ENCODE results near the gene APOB. TPM values are rescaled to one million over a fixed set of nuclear protein-coding genes. Genes with fewer than 3 reads are reported as not detected.

The APOB gene
- total RNA-seq, 4 donors from 2014 or later = 14.0 to 2,659 (median 1,284) TPM

DNA sequence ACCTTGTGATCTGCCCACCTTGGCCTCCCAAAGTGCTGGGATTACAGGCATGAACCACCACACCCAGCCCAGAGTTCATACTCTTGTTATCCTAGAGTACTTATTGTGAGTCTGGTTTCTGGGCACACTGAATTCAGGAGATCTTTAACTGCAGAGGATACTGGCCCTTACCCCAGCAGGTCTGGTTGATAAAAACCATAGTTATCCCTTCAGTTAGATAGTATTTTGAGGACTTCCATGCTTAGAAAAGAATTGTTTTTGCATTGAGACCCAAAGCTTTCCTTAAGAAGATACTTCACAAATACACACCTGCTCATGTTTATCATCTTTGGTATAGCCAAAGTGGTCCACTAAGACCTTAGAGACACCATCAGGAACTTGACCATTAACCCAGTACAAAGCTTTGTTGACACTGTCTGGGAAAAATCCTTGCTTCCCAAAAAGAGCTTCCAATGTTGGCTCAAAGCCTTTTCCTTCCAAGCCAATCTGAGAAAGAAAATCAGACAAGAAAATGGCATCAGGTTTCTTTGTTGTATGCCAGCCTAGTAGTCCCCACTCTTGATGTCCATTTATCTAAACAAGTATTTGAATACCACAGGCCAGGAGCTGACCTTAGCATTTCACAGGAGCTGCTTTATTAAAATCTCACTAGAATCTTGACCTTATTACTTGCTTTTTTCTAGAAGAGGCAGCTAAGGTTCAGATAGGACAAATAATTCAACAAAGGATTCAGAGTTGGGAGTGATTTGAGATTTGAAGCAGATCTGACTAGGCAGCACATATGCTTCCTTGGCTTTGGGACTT lies 17.2 kb downstream of the APOB start:
- Histone ChIP-seq H3K27ac (no peak overlapping the region), H3K36me3 (peaks cover 0 to 29% (median 0%) of the 10 kb centered on the region in 3 donors), H3K4me3 (no peak overlapping the region), H3K9me3 (no peaks in the 10 kb centered on the region), H3K27me3 (no peaks in the 10 kb centered on the region), H3K4me1 (no peaks in the 10 kb centered on the region)
- no peak for DNase-seq
- TF ChIP-seq CTCF (IDR thresholded peaks at IDR 0.05) (no peak), POLR2A (IDR thresholded peaks at IDR 0.05) (no peak)

GRCh38 chr2:21025690-21026478 lies 18.0 kb downstream of the APOB start:
- no peak for TF ChIP-seq CTCF (IDR thresholded peaks at IDR 0.05)
- TF ChIP-seq POLR2A (IDR thresholded peaks at IDR 0.05) = no peak
- Histone ChIP-seq H3K27ac (no peak overlapping the region), H3K4me1 (no peaks in the 10 kb centered on the region), H3K4me3 (no peak overlapping the region), H3K36me3 (peaks cover 0 to 34% (median 0%) of the 10 kb centered on the region in 3 donors), H3K27me3 (no peaks in the 10 kb centered on the region), H3K9me3 (no peaks in the 10 kb centered on the region)
- DNase-seq = no peak

DNA sequence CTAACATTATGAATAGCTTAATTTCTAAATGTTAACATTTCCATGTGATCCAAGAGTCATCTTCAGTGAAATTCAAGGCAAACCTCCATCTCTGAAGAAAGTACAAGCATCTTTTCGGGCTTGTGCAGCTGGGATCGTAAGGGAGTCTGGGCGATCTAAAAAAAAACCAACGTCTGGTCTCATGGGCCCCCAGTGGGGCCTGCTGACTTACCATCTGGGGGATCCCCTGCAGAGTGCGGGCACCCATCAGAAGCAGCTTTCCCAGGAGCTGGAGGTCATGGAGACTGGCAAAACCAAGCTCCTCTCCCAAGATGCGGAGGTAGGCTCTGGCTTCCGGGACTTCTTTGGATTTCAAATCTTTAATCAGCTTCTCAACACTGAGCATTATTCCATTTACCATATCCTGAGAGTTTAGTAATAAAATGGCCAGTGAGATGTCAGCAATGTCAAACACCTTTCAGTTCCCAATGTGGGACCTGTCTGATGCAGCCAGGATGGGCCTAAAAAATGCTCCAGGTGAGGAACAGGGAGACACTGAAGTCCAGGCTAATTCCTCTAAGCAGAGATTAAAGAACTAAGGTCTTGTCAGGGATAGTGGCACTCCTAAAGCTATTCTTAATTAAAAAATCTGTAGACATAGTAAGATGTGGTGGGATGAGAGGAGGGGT lies 19.0 kb downstream of the APOB start:
- Histone ChIP-seq H3K27ac (no peak overlapping the region), H3K9me3 (no peaks in the 10 kb centered on the region), H3K36me3 (peaks cover 0 to 41% (median 0%) of the 10 kb centered on the region in 3 donors), H3K4me1 (no peaks in the 10 kb centered on the region), H3K27me3 (no peaks in the 10 kb centered on the region), H3K4me3 (no peak overlapping the region)
- DNase-seq = no peak
- TF ChIP-seq CTCF (IDR thresholded peaks at IDR 0.05) = no peak
- no peak for TF ChIP-seq POLR2A (IDR thresholded peaks at IDR 0.05)

GRCh38 chr2:21024198-21024597 lies 19.7 kb downstream of the APOB start:
- H3K9me3 ChIP-seq = no peaks in the 10 kb centered on the region
- H3K27me3 ChIP-seq = no peaks in the 10 kb centered on the region
- H3K36me3 ChIP-seq = peaks cover 0 to 47% (median 0%) of the 10 kb centered on the region in 3 donors
- no peak for DNase-seq
- no peaks in the 10 kb centered on the region for H3K4me1 ChIP-seq
- TF ChIP-seq CTCF (IDR thresholded peaks at IDR 0.05) (no peak), POLR2A (IDR thresholded peaks at IDR 0.05) (no peak)
- no peak overlapping the region for H3K4me3 ChIP-seq
- no peak overlapping the region for H3K27ac ChIP-seq

DNA sequence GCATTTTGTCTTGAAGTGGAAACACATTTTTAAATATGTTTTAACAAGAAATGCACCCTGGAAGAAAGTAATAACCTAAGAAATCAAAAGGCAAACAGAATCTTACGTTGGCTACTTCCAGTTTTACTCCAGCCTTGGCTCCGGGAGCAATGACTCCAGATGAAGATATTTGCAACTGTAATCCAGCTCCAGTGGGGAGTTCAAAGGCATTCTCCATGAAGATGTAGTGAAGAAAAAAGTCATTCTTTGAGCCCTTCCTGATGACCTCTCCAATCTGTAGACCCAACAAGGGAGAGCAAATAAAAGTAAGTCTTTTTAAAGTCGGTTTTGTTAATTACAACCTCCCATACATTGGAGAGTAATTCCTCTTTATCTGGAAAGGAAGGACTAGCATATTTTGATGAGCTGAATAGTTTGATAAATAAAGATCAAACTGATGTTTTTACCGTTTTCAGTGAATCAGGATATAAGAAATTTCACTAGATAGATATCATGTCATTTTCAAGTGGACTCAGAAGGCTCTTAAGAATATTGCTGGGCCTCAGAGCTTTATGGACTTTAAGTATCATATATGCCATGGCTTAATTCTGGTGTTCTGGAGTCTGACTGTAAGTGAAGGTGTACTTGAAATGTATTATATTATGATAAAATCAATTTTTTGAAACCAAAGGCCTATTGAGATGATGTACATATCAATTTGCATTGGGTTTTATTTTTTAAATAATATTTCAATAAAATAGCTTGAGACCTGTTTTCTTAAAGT lies 20.3 kb downstream of the APOB start:
- H3K27ac ChIP-seq = no peak overlapping the region
- no peak for DNase-seq
- TF ChIP-seq POLR2A (IDR thresholded peaks at IDR 0.05) (no peak), CTCF (IDR thresholded peaks at IDR 0.05) (no peak)
- no peaks in the 10 kb centered on the region for H3K27me3 ChIP-seq
- no peak overlapping the region for H3K4me3 ChIP-seq
- no peaks in the 10 kb centered on the region for H3K9me3 ChIP-seq
- peaks cover 0 to 51% (median 0%) of the 10 kb centered on the region in 3 donors for H3K36me3 ChIP-seq
- H3K4me1 ChIP-seq = no peaks in the 10 kb centered on the region

Data from Peyer's patch (tissue), 4 donors.